HG02884 (cell line): ENCODE data around the gene TTC3.
"Not testable (repeated sequence)": the region's sequence is repeated elsewhere in the genome, so short reads cannot be mapped to it uniquely, and the experiment has no call there.

Experiments
- ATAC-seq: cut with Tn5 transposase; IDR thresholded peaks from one replicate; pipeline ENCODE4 v1.9.1; 2021; ENCODE audit warnings: mild to moderate bottlenecking, moderate library complexity; ENCODE audit not compliant: unreplicated experiment

Gene TTC3, protein sequence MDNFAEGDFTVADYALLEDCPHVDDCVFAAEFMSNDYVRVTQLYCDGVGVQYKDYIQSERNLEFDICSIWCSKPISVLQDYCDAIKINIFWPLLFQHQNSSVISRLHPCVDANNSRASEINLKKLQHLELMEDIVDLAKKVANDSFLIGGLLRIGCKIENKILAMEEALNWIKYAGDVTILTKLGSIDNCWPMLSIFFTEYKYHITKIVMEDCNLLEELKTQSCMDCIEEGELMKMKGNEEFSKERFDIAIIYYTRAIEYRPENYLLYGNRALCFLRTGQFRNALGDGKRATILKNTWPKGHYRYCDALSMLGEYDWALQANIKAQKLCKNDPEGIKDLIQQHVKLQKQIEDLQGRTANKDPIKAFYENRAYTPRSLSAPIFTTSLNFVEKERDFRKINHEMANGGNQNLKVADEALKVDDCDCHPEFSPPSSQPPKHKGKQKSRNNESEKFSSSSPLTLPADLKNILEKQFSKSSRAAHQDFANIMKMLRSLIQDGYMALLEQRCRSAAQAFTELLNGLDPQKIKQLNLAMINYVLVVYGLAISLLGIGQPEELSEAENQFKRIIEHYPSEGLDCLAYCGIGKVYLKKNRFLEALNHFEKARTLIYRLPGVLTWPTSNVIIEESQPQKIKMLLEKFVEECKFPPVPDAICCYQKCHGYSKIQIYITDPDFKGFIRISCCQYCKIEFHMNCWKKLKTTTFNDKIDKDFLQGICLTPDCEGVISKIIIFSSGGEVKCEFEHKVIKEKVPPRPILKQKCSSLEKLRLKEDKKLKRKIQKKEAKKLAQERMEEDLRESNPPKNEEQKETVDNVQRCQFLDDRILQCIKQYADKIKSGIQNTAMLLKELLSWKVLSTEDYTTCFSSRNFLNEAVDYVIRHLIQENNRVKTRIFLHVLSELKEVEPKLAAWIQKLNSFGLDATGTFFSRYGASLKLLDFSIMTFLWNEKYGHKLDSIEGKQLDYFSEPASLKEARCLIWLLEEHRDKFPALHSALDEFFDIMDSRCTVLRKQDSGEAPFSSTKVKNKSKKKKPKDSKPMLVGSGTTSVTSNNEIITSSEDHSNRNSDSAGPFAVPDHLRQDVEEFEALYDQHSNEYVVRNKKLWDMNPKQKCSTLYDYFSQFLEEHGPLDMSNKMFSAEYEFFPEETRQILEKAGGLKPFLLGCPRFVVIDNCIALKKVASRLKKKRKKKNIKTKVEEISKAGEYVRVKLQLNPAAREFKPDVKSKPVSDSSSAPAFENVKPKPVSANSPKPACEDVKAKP (N-terminal part only)

GRCh38 chr21:37072988-37073416 is at the start of gene TTC3, which contains the start of gene PIGP:
TSS of gene TTC3 (plus strand) at chr21:37073254. CDS start at chr21:37087258, 14,004 bp downstream.
TSS of gene PIGP (minus strand) at chr21:37073071. CDS start at chr21:37072515, 556 bp downstream.
- ATAC-seq: peak; percentile 58

DNA sequence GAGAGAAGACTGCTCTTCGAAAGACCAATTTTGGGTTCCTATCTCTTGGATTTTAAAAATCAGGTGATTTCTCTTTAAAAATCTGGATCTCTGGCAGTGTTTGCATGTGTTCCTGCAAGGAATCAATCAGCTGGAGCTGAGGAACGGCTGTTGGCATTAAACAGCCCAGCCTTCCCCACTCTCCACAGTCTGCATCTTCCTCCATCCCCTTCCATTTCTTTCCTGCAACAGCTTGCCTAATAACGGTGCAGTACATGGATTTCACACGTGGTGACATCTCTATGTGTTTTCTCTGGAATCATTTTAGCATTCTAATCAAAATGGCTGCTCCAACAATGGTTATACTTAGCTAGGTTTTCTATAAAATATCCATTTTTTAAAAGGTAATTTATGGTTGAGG is 46.6 kb upstream of the TTC3 start:
- ATAC-seq: no peak

DNA sequence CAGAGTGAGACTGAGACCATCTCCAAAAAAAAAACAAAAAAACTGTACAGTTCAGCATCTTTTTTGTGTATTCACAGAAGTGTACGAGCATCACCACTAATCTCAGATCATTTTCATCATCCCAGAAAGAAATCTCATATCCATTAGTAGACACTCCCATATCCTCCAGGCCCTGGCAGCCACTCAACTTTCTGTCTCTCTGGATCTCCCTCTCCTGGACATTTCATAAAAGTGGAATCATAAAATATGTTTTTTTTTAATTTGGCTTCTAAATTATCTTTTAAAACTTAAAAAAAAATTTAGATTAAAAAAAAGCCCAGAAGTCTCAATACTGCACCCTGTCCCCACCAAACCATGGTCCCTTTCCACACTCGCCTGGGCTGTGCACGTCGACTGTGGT is 44.5 kb upstream of the TTC3 start:
- ATAC-seq: no peak

GRCh38 chr21:37030864-37031263 is 42.2 kb upstream of the TTC3 start:
- ATAC-seq: no peak

GRCh38 chr21:37032293-37032692 is 40.8 kb upstream of the TTC3 start:
- ATAC-seq: no peak

- ATAC-seq: no peak
Measured at GRCh38 chr21:37032877-37033471, 40.1 kb upstream of the TTC3 start.

DNA sequence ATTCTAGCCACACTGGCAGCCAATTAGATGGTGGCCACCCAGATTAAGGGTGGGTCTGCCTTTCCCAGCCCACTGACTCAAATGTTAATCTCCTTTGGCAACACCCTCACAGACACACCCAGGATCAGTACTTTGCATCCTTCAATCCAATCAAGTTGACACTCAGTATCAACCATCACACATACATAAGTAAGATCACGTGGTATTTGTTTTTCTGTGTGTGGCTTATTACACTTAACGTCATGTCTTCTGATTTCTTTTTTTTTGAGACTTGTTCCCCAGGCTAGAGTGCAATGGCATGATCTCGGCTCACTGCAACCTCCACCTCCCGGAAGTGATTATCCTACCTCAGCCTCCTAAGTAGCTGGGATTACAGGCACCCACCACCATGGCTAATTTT is 38.7 kb upstream of the TTC3 start:
- ATAC-seq: not testable (repeated sequence)

- ATAC-seq: no peak
Measured at GRCh38 chr21:37036177-37036576, 36.9 kb upstream of the TTC3 start.

DNA sequence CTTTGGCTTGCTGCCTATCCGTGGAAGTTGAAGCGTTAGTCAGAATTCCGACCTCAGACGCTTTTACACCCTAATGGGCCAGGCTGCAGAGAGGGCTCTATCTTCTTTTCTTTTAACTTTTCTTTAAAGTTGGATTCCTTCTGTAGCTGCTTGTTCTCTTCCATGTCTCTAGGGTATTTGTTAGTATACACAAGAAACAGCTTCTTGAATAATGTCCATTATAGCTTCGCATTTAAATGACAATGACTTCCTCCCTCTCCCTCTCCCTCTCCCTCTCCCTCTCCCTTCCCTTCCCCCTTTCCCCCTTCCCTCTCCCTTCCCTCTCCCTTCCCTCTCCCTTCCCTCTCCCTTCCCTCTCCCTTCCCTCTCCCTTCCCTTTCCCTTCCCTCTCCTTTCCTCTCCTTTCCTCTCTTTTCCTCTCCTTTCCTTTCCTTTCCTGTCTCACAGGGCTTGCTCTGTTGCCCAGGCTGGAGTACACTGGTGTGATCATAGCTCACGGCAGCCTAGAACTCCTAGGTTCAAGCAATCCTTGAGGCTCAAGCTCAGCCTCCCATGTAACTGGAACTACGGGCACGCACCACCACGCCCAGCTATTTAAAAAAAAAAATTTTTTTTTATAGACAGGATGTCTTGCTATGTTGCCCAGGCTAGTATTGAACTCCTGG is 33.5 kb upstream of the TTC3 start:
- no peak for ATAC-seq

DNA sequence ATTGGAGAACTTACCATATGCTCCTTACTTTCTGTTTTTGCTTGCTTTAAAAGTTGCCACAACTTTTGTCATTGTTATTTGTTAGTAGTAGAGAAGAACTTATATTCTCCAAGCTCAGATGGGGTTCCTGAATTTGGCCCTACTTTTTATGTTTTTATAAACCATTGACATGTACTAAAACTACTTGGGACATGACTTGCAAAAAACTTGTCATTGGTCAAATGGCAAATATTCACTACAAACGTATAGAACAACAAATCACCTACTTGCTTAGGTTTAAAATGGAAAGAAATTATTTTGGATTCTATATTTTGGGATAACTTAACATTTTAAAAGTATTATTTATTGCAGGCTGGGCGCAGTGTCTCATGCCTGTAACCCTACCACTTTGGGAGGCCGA is 32.8 kb upstream of the TTC3 start:
- ATAC-seq: no peak

GRCh38 chr21:37041706-37042271 is 31.3 kb upstream of the TTC3 start:
- no peak for ATAC-seq

DNA sequence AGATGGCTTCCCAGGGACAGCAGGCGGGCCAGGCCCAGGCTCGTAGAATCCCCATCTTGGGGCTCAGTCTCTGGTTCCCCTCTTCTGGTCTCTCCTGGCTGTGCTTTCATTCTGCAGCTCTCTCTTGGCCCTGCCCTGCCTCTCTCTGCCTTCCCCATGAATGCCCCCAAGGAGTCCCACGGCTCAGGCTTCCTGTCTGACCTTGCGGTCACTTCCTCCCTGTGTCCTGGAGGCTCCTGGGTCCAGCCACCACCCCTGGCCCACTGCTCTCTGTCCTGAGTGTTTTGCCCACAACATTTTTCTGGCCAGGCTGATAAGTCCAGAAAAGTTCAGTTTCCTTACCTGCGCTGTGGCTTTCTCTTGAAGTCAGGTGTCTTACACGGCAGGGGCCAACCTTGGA is 29.2 kb upstream of the TTC3 start:
- no peak for ATAC-seq

DNA sequence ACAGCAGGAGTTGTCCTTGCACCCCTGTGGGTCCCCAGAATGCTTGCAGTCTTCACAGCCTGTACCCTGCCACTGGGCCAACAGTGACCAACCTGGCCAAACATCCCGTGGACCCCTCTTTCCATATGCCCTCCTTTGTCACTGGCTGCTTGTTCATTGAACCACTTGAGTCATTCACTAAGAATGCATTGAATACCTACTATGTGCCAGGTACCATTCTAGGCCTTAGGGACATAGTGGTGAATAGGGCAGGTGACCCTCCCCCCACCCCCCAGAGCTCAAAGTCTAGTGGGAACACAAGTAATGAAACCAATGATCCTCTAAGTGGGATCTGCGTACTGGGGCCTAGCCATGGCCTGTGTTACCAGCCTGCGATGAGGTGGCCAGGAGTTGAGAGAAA is 28.4 kb upstream of the TTC3 start:
- ATAC-seq: no peak

GRCh38 chr21:37045149-37045548 is 27.9 kb upstream of the TTC3 start:
- no peak for ATAC-seq

DNA sequence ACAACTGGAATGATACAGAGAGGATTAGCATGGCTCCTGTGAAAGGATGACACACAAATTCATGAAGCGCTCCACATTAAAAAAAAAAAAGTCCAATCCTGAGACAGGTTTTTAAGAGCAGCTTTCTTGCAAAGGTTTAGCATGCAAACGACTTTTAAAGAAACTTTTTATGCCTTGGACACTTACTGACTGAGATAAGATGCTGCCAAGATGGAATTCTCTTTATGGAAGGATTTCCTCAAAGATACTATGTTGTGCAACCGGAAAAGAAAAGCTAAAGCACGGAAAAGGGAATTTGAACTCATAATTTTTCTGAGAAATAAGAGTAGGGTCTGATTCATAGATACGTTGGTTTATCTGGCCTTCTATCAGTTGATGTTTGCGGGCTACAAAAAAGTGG is 27.5 kb upstream of the TTC3 start:
- ATAC-seq: no peak

DNA sequence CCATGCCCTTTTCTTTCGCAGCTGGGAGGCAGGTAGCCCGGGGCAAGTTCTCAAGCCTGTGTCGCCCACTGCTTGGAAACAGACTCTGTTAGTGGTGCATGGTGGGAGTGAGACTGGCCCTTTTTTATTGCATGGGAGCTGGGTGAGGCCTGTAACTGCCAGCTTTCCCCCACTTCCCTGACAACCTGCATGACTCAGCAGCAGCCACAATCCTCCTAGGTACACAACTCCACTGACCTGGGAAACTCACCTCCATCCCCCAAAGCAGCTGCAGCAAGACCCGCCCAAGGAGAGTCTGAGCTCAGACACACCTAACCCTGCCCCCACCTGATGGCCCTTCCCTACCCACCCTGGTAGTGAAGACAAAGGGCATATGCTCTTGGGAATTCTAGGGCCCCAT is 26.0 kb upstream of the TTC3 start:
- ATAC-seq: no peak

DNA sequence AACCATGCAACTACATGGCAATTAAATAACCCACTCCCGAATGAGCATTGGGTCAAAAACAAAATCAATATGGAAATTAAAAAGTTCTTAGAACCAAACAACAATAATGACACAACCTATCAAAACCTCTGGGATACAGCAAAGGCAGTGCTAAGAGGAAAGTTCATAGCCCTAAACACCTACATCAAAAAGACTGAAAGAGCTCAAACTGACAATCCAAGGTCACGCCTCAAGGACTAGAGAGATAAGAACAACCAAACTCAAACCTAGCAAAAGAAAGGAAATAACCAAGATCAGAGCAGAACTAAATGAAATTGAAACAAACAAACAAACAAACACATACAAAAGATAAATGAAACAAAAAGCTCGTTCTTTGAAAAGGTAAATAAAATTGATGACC is 23.3 kb upstream of the TTC3 start:
- ATAC-seq: not testable (repeated sequence)

DNA sequence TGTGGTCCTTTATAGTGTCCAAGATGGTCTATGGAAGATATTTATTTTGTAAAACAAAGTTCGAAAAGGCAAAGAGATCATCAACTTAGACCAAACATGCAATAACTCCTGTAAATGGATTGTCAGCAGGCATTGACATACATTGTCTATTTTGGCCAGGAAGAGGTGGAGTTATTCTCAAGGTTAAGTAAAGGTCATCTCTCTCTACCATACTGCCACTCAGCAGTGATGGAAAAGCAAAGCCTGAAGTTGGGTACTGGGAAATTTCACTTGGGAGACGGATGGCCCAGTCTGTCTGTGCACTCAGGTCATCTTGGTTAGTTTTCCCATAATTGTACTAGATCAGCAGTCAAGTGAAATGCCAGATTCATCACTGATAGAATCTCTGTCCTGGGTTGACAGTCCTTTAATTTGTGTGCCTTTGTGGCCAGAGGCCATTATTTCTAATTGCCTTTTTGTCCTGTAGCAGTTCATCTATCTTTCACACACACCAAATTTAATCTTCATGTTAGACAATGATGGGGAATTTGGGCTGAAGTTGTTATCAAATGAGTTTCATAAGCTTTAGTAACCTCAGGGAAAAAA is 17.7 kb upstream of the TTC3 start:
- no peak for ATAC-seq

GRCh38 chr21:37057614-37058013 is 15.4 kb upstream of the TTC3 start:
- no peak for ATAC-seq
